ENCODE data around the gene IL23A.

Gene IL23A

DNA sequence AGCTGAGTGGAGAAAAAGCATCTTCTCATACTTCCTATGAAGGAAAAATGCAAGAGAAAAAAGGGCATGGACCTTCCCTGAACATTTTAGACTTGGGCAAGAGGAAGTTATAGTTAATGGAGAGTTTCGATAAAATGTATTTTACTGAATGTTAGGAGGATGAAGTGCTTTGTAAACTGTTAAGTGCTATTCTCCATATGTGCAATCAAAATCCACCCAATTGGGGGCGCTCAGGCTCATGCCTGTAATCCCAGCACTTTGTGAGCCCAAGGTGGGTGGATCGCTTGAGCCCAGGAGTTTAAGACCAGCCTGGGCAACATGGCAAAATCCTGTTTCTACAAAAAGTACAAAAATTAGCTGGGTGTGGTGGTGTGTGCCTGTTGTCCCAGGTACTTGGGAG, 21.0 kb upstream of the IL23A start:
- no peak for TF ChIP-seq EP300 (IDR thresholded peaks at IDR 0.05; ENCODE audit: borderline replicate concordance)
- peak; percentile 32; the same call in 1 of the 2 replicates for TF ChIP-seq RAD21 (IDR thresholded peaks at IDR 0.05; ENCODE audit: low read depth)
- TF ChIP-seq EGR1 (IDR thresholded peaks at IDR 0.05): no peak
- TF ChIP-seq, protein P1, sequence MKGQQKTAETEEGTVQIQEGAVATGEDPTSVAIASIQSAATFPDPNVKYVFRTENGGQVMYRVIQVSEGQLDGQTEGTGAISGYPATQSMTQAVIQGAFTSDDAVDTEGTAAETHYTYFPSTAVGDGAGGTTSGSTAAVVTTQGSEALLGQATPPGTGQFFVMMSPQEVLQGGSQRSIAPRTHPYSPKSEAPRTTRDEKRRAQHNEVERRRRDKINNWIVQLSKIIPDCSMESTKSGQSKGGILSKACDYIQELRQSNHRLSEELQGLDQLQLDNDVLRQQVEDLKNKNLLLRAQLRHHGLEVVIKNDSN (IDR thresholded peaks at IDR 0.05): no peak
- TF ChIP-seq, protein P2, sequence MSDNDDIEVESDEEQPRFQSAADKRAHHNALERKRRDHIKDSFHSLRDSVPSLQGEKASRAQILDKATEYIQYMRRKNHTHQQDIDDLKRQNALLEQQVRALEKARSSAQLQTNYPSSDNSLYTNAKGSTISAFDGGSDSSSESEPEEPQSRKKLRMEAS (IDR thresholded peaks at IDR 0.05): no peak

DNA sequence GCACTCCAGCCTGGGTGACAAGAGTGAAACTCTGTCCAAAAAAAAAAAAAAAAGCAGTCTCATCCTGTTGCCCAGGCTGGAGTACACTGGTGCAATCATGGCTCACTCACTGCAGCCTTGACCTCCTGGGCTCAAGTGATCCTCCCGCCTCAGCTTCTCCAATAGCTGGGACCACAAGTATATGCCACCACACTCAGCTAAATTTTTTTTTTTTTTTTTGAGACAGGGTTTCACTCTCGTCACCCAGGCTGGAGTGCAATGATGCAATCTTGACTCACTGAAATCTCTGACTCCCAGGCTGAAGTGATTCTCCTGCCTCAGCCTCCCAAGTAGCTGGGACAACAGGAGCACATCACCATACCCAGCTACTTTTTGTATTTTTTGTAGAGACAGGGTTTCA, 17.7 kb upstream of the IL23A start:
- no peak for TF ChIP-seq NFIC (IDR thresholded peaks at IDR 0.05)
- TF ChIP-seq FOXM1 (IDR thresholded peaks at IDR 0.05; ENCODE audit: borderline replicate concordance, low read depth): no peak
- no peak for TF ChIP-seq CEBPB (IDR thresholded peaks at IDR 0.05)
- no peak for TF ChIP-seq EGR1 (IDR thresholded peaks at IDR 0.05)
- no peak for TF ChIP-seq CREB1 (IDR thresholded peaks at IDR 0.05; ENCODE audit: low read depth)
- TF ChIP-seq YY1 (IDR thresholded peaks at IDR 0.05; ENCODE audit: low read depth): no peak
- TF ChIP-seq, protein P1 (IDR thresholded peaks at IDR 0.05): no peak
- no peak for TF ChIP-seq TCF12 (IDR thresholded peaks at IDR 0.05; ENCODE audit: low read depth)
- TF ChIP-seq, protein P2 (IDR thresholded peaks at IDR 0.05): no peak
- TF ChIP-seq, protein P3, sequence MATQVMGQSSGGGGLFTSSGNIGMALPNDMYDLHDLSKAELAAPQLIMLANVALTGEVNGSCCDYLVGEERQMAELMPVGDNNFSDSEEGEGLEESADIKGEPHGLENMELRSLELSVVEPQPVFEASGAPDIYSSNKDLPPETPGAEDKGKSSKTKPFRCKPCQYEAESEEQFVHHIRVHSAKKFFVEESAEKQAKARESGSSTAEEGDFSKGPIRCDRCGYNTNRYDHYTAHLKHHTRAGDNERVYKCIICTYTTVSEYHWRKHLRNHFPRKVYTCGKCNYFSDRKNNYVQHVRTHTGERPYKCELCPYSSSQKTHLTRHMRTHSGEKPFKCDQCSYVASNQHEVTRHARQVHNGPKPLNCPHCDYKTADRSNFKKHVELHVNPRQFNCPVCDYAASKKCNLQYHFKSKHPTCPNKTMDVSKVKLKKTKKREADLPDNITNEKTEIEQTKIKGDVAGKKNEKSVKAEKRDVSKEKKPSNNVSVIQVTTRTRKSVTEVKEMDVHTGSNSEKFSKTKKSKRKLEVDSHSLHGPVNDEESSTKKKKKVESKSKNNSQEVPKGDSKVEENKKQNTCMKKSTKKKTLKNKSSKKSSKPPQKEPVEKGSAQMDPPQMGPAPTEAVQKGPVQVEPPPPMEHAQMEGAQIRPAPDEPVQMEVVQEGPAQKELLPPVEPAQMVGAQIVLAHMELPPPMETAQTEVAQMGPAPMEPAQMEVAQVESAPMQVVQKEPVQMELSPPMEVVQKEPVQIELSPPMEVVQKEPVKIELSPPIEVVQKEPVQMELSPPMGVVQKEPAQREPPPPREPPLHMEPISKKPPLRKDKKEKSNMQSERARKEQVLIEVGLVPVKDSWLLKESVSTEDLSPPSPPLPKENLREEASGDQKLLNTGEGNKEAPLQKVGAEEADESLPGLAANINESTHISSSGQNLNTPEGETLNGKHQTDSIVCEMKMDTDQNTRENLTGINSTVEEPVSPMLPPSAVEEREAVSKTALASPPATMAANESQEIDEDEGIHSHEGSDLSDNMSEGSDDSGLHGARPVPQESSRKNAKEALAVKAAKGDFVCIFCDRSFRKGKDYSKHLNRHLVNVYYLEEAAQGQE (IDR thresholded peaks at IDR 0.05; ENCODE audit: low read depth): no peak
- TF ChIP-seq RAD21 (IDR thresholded peaks at IDR 0.05; ENCODE audit: low read depth): no peak
- no peak for TF ChIP-seq TAF1 (IDR thresholded peaks at IDR 0.05; ENCODE audit: low read depth)
- no peak for TF ChIP-seq TEAD4 (IDR thresholded peaks at IDR 0.05)
- no peak for TF ChIP-seq EP300 (IDR thresholded peaks at IDR 0.05; ENCODE audit: borderline replicate concordance)

DNA sequence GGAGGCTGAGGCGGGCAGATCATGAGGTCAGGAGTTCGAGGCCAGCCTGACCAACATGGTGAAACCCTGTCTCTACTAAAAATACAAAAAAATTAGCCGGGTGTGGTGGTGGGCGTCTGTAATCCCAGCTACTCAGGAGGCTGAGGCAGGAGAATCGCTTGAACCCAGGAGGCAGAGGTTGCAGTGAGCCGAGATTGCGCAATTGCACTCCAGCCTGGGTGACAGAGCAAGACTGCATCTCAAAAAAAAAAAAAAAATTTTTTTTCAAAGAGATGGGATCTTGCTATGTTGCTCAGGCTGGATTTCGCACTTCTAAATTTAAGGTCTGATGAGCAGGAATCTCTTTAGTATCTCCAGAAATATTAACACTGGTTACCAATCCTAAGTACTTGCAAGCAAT, 17.1 kb upstream of the IL23A start:
- TF ChIP-seq CEBPB (IDR thresholded peaks at IDR 0.05): peak; percentile 91

DNA sequence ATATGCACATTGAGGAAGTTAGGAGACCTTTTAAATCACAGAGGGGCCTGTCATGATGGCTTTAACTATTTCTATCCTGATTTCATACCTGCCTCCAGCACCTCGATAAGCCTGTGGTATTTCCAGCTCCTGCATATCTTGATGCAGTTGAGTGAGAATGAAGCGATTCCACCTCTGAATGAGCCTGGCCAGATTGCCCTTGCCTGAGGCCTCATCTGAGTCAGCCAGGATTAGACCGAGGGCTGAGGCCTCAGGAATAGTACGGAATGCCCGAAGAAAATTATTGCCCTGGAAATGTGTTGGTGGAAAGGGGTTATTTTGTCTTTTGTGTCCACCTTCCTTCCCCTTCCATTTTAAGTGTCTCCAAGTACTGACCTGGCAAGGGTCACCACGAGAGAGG, 14.5 kb upstream of the IL23A start:
- TF ChIP-seq CREB1 (IDR thresholded peaks at IDR 0.05; ENCODE audit: low read depth): no peak
- TF ChIP-seq NFIC (IDR thresholded peaks at IDR 0.05): no peak
- TF ChIP-seq TEAD4 (IDR thresholded peaks at IDR 0.05): no peak
- TF ChIP-seq EP300 (IDR thresholded peaks at IDR 0.05; ENCODE audit: borderline replicate concordance): no peak
- TF ChIP-seq, protein P3 (IDR thresholded peaks at IDR 0.05; ENCODE audit: low read depth): no peak
- TF ChIP-seq, protein P2 (IDR thresholded peaks at IDR 0.05): no peak
- TF ChIP-seq, protein P1 (IDR thresholded peaks at IDR 0.05): no peak
- no peak for TF ChIP-seq CEBPB (IDR thresholded peaks at IDR 0.05)
- TF ChIP-seq ZBTB7A (IDR thresholded peaks at IDR 0.05; ENCODE audit: low read depth): no peak

DNA sequence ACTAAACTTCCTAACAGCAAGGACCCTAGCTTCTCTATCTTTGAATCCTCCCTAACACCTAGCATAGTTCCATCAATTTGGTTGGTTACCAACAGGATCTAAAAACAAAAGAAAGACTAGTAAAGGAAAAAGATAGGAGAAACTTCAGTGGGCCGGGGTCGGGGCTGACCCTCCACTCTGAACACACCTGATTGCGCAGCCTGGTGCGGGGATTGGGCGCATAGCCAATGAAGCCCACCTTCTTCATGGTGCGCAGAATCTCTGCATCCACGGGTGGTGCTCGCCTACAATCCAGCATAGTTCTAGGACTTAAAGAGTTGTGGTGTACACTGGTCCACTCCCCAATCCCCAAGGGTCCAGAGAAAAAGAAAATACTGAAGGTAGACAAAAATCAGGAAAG, 12.6 kb upstream of the IL23A start:
- TF ChIP-seq RAD21 (IDR thresholded peaks at IDR 0.05; ENCODE audit: low read depth): no peak
- no peak for TF ChIP-seq TCF12 (IDR thresholded peaks at IDR 0.05; ENCODE audit: low read depth)
- TF ChIP-seq YY1 (IDR thresholded peaks at IDR 0.05; ENCODE audit: low read depth): no peak
- TF ChIP-seq TAF1 (IDR thresholded peaks at IDR 0.05; ENCODE audit: low read depth): no peak
- TF ChIP-seq ZBTB7A (IDR thresholded peaks at IDR 0.05; ENCODE audit: low read depth): no peak
- TF ChIP-seq EP300 (IDR thresholded peaks at IDR 0.05; ENCODE audit: borderline replicate concordance): no peak
- TF ChIP-seq EGR1 (IDR thresholded peaks at IDR 0.05): no peak

DNA sequence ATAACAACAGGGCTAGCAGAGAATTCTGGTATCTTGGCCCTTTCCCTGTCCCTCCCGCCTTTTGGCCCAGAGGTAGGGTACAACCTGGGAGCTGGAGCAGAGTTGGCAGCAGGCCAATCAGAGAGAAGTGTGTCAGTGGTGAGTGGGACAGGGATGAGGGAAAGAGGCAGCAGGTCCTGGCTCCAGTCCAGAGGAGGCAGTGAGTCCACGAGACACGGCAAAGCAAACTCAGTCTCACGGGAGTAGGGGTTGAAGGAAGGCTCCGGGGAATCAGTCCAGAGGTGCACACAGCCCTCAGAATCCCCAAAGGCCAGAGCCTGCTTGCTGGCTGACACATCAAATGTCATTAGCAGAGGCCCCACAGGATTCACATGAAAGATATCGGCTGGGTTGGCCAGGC, 12.2 kb upstream of the IL23A start:
- TF ChIP-seq NFIC (IDR thresholded peaks at IDR 0.05) (peak; percentile 43; the same call in 1 of the 2 replicates), TEAD4 (IDR thresholded peaks at IDR 0.05) (no peak)

Data from Ishikawa (cell line).